Gastroesophageal sphincter (tissue), 3 donors: ENCODE results near the gene ZMAT3.

Experiments used
- CTCF ChIP-seq, 4 experiments: fragments of 200-600 bp in 2 of 4; fragments of 450-650 bp in 2 of 4; sonication (generic) in 1 of 4; IDR thresholded peaks; one replicate each; pipeline ENCODE4 v1.5.1; 2017 to 2019; ENCODE audit warnings: antibody characterized with exemption in 4 of 4, mild to moderate bottlenecking in 2 of 4, moderate library complexity in 2 of 4
- EP300 ChIP-seq: sonication (generic); formaldehyde crosslinking; IDR thresholded peaks from one replicate; pipeline ENCODE4 v1.6.1; 2017; ENCODE audit warnings: antibody characterized with exemption, mild to moderate bottlenecking
- POLR2A ChIP-seq, 2 donors: fragments of 450-650 bp; IDR thresholded peaks; one replicate each; pipeline ENCODE4 v1.6.1; 2017; ENCODE audit warnings: antibody characterized with exemption in 2 of 2, mild to moderate bottlenecking in 2 of 2, moderate library complexity in 1 of 2
- POLR2AphosphoS5 ChIP-seq: sonication (generic); formaldehyde crosslinking; IDR thresholded peaks from one replicate; pipeline ENCODE4 v1.6.1; 2017; ENCODE audit warnings: antibody characterized with exemption

- TF ChIP-seq CTCF (IDR thresholded peaks at IDR 0.05) (no peak), POLR2AphosphoS5 (no peak), EP300 (no peak), POLR2A (IDR thresholded peaks at IDR 0.05) (no peak)
Observed at GRCh38 chr3:179035232-179035631, 36.4 kb downstream of the ZMAT3 start.
